Lung (tissue), 16 donors: ENCODE data around the gene FAM210B. TPM values are rescaled to one million over a fixed set of nuclear protein-coding genes. Genes with fewer than 3 reads are reported as not detected.

ENCODE experiments used
- ATAC-seq: fragments of 200-7000 bp; cut with Tn5 transposase; one replicate; pipeline ENCODE4 v1.9.1; 2020; ENCODE audit warnings: moderate number of reproducible peaks; ENCODE audit not compliant: insufficient read depth, low FRiP score
- DNase-seq, 3 donors: peaks; one replicate each; pipeline ENCODE4 v3.0.0-alpha.2; 2013 to 2017
- H3K27ac ChIP-seq, 2 donors: one replicate each; pipeline ENCODE4 v1.5.1; 2013; ENCODE audit warnings: mild to moderate bottlenecking in 2 of 2, moderate library complexity in 2 of 2, control low read depth in 1 of 2, inconsistent platforms in 1 of 2, low read depth in 1 of 2, low read length in 1 of 2
- H3K27me3 ChIP-seq, 3 donors: one replicate each; pipeline ENCODE4 v1.5.1; 2013; ENCODE audit warnings: low read length in 2 of 3; ENCODE audit not compliant: control insufficient read depth in 3 of 3, insufficient read depth in 3 of 3
- H3K36me3 ChIP-seq, 4 donors: one replicate each; pipeline ENCODE4 v1.5.1; 2013; ENCODE audit warnings: low read length in 4 of 4, mild to moderate bottlenecking in 1 of 4, moderate library complexity in 1 of 4; ENCODE audit not compliant: control insufficient read depth in 4 of 4, insufficient read depth in 4 of 4
- H3K4me1 ChIP-seq, 5 donors: one replicate each; pipeline ENCODE4 v1.5.1; 2013; ENCODE audit warnings: low read length in 5 of 5, mild to moderate bottlenecking in 2 of 5, moderate library complexity in 1 of 5; ENCODE audit not compliant: control insufficient read depth in 5 of 5, insufficient read depth in 5 of 5
- H3K4me3 ChIP-seq: one replicate; pipeline ENCODE4 v1.5.1; 2013; ENCODE audit warnings: mild to moderate bottlenecking, control low read depth, moderate library complexity
- H3K9ac ChIP-seq, 2 donors: one replicate each; pipeline ENCODE4 v1.5.1; 2013; ENCODE audit warnings: low read length in 2 of 2, control low read depth in 1 of 2; ENCODE audit not compliant: insufficient read depth in 1 of 2
- H3K9me3 ChIP-seq, 4 donors: one replicate each; pipeline ENCODE4 v1.5.1; 2013; ENCODE audit warnings: low read length in 3 of 4, mild to moderate bottlenecking in 1 of 4, moderate library complexity in 1 of 4; ENCODE audit not compliant: control insufficient read depth in 4 of 4, insufficient read depth in 3 of 4
- WGBS, 2 donors: extraction: QIAGEN DNeasy Blood & Tissue Kit; methylation state at CpG; one replicate each; pipeline ENCODE4 v1.1.7; 2013; 5-methylcytosine and 5-hydroxymethylcytosine counted together
- long read RNA-seq, 5 donors: transcript quantifications; one replicate each; lab custom pipeline, GENCODE V29; 2026
- polyA plus RNA-seq, 2 donors: library from polyadenylated mRNA; stranded (reverse); fragments of 200-250 nt; gene quantifications; one replicate each; pipeline ENCODE4 v1.2.1, GENCODE V29; 2013
- total RNA-seq, 2 donors: library from RNA; depleted of rRNA in 1 of 2; stranded (reverse); fragments of >200 nt in 1 of 2; gene quantifications; one replicate each; pipeline ENCODE4 v1.2.1, GENCODE V29; 2014 to 2021
- TF ChIP-seq, protein P1 (sequence below): IDR thresholded peaks from 2 replicates; pipeline ENCODE4 v1.5.1; 2012; ENCODE audit warnings: mild to moderate bottlenecking; ENCODE audit errors: control extremely low read depth, extremely low read depth
- donor health status: control.
- donor health status: control.
- donor health status: Bipolar disorder and iron deficiency.
- donor health status: healthy.
- donor health status: DM: yes; HTN: yes; CAD: no.

The FAM210B gene
- total RNA-seq (10 to 100 TPM; 27.3 to 41.7 TPM), polyA plus RNA-seq (10 to 100 TPM; 18.7 to 22.8 TPM)
- long read RNA-seq, donor 1, transcript FAM210B-201 (3 exons, 3,046 nt): major isoform, 37 of 39 reads
- long read RNA-seq, donor 1, partial matches to known transcripts: 0 of 39 reads
- long read RNA-seq, donor 1, other reads (novel, unspliced or antisense): 0 of 39 reads
- long read RNA-seq, donor 2, transcript FAM210B-201 (3 exons, 3,046 nt): major isoform, 14 of 14 reads
- long read RNA-seq, donor 2, partial matches to known transcripts: 0 of 14 reads
- long read RNA-seq, donor 2, other reads (novel, unspliced or antisense): 0 of 14 reads
- long read RNA-seq, donor 3, transcript FAM210B-201 (3 exons, 3,046 nt): major isoform, 25 of 26 reads
- long read RNA-seq, donor 3, partial matches to known transcripts: 0 of 26 reads
- long read RNA-seq, donor 3, other reads (novel, unspliced or antisense): 0 of 26 reads
- long read RNA-seq, donor 4, transcript FAM210B-201 (3 exons, 3,046 nt): major isoform, 17 of 34 reads
- long read RNA-seq, donor 4, partial matches to known transcripts: 14 of 34 reads
- long read RNA-seq, donor 4, other reads (novel, unspliced or antisense): 0 of 34 reads
- long read RNA-seq, donor 5, transcript FAM210B-201 (3 exons, 3,046 nt): major isoform, 46 of 60 reads
- long read RNA-seq, donor 5, transcript FAM210B-202 (2 exons, 614 nt): minor isoform, 5 of 60 reads
- long read RNA-seq, donor 5, partial matches to known transcripts: 9 of 60 reads
- long read RNA-seq, donor 5, other reads (novel, unspliced or antisense): 0 of 60 reads

- H3K9ac ChIP-seq: peak within 1 kb of the TSS; percentile 23 to 86
- peak; percentile 91 to 94 (median 91) for DNase-seq
- TF ChIP-seq, protein P1, sequence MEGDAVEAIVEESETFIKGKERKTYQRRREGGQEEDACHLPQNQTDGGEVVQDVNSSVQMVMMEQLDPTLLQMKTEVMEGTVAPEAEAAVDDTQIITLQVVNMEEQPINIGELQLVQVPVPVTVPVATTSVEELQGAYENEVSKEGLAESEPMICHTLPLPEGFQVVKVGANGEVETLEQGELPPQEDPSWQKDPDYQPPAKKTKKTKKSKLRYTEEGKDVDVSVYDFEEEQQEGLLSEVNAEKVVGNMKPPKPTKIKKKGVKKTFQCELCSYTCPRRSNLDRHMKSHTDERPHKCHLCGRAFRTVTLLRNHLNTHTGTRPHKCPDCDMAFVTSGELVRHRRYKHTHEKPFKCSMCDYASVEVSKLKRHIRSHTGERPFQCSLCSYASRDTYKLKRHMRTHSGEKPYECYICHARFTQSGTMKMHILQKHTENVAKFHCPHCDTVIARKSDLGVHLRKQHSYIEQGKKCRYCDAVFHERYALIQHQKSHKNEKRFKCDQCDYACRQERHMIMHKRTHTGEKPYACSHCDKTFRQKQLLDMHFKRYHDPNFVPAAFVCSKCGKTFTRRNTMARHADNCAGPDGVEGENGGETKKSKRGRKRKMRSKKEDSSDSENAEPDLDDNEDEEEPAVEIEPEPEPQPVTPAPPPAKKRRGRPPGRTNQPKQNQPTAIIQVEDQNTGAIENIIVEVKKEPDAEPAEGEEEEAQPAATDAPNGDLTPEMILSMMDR: no peak
- no peaks in the 10 kb centered on the region for H3K27me3 ChIP-seq
- H3K4me3 ChIP-seq: peak within 1 kb of the TSS; percentile 90
- peaks cover 0 to 2% (median 0%) of the 10 kb centered on the region in 4 donors for H3K36me3 ChIP-seq
- no peaks in the 10 kb centered on the region for H3K9me3 ChIP-seq
- H3K27ac ChIP-seq: peak within 1 kb of the TSS; percentile 68 to 84
- peak; percentile 99 for ATAC-seq
- 1% methylated on average over 36 to 63 of the region's 63 CpGs for WGBS, 2 donors
- peaks cover 5 to 17% (median 6%) of the 10 kb centered on the region in 5 donors for H3K4me1 ChIP-seq
These were observed at the start of gene FAM210B for GRCh38 chr20:56358600-56359211. TSS of gene FAM210B (plus strand) at chr20:56358974. CDS start at chr20:56359006, 32 bp downstream.

GRCh38 chr20:56316051-56316450 is 42.7 kb upstream of the FAM210B start:
- H3K36me3 ChIP-seq: no peaks in the 10 kb centered on the region
- no peak for DNase-seq
- H3K9me3 ChIP-seq: peaks cover 0 to 4% (median 2%) of the 10 kb centered on the region in 4 donors
- H3K4me3 ChIP-seq: no peak overlapping the region
- TF ChIP-seq, protein P1: no peak
- H3K9ac ChIP-seq: no peak overlapping the region
- H3K4me1 ChIP-seq: no peaks in the 10 kb centered on the region
- ATAC-seq: no peak
- 77 to 85% methylated on average over 8 of the region's 8 CpGs for WGBS, 2 donors
- H3K27ac ChIP-seq: no peak overlapping the region
- no peaks in the 10 kb centered on the region for H3K27me3 ChIP-seq

GRCh38 chr20:56316483-56316882 is 42.3 kb upstream of the FAM210B start:
- Histone ChIP-seq H3K27ac (no peak overlapping the region), H3K9me3 (peaks cover 0 to 4% (median 2%) of the 10 kb centered on the region in 4 donors), H3K27me3 (no peaks in the 10 kb centered on the region), H3K9ac (no peak overlapping the region), H3K4me1 (no peaks in the 10 kb centered on the region), H3K36me3 (no peaks in the 10 kb centered on the region), H3K4me3 (no peak overlapping the region)
- TF ChIP-seq, protein P1: no peak
- 85 to 90% methylated on average over 3 of the region's 3 CpGs for WGBS, 2 donors
- ATAC-seq (no peak), DNase-seq (no peak)
